ENCODE results near the gene OR6X1. TPM values are rescaled to one million over a fixed set of nuclear protein-coding genes. Genes with fewer than 3 reads are reported as not detected.

Gene OR6X1
- total and polyA plus RNA-seq, 2 of the 8 experiments (the other 6 are each of a cell fraction or from before 2014, with no cell fraction given), result not detected

DNA sequence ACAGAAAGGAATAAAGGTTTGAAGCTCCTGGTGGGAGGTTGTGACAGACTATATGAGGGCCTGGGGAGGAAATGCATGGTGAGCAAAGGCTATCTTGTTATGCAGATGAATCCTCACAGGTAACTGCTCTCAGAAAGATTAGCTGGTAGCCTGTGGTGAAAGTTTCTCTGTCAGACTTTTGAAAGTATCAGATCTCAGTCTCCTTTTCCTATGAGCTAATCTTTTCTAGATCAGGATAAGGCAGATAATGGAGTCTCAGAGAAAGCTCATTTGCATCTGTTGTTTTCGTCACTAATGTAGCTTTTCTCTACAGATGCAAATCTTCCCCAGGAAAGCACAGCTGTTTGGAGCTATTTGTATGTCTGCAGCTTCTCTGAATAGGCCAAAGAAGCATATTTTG, 21.0 kb upstream of the OR6X1 start (continued):
- TF ChIP-seq POLR2A (IDR thresholded peaks at IDR 0.05; ENCODE audit: control extremely low read depth in 1 of 2, low read depth in 2 of 2, low read length in 2 of 2), result no peak
- TF ChIP-seq ZNF274 (IDR thresholded peaks at IDR 0.05; ENCODE audit: borderline replicate concordance, extremely low read depth, low read length), result no peak
- TF ChIP-seq RAD21 (IDR thresholded peaks at IDR 0.05 in 1 of 2, conservative IDR thresholded peaks at IDR 0.05 in 1 of 2; ENCODE audit: low read depth in 2 of 2, low read length in 2 of 2), result no peak
- peak; percentile 36; the same call in 1 of the 2 replicates for TF ChIP-seq SP1 (IDR thresholded peaks at IDR 0.05; ENCODE audit: low read depth, low read length)
- TF ChIP-seq EGR1 (IDR thresholded peaks at IDR 0.05; ENCODE audit: borderline replicate concordance, low read depth, low read length), result no peak; the same call in 1 of the 2 replicates
- TF ChIP-seq CHD1 (IDR thresholded peaks at IDR 0.05; ENCODE audit: low read depth, low read length), result no peak
- no peak for TF ChIP-seq SAP30 (IDR thresholded peaks at IDR 0.05; ENCODE audit: insufficient read depth, insufficient replicate concordance, low read length)
- TF ChIP-seq SIN3A (conservative IDR thresholded peaks at IDR 0.05 in 1 of 2, IDR thresholded peaks at IDR 0.05 in 1 of 2; ENCODE audit: low read depth in 1 of 2, low read length in 2 of 2), result 0 out of 4 replicates have a peak, but pooled peaks have one; percentile 27 to 39
- TF ChIP-seq, protein P1, sequence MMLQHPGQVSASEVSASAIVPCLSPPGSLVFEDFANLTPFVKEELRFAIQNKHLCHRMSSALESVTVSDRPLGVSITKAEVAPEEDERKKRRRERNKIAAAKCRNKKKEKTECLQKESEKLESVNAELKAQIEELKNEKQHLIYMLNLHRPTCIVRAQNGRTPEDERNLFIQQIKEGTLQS (IDR thresholded peaks at IDR 0.05; ENCODE audit: insufficient read depth, low read depth, low read length), result no peak
- no peak for TF ChIP-seq RBBP5 (IDR thresholded peaks at IDR 0.05; ENCODE audit: borderline replicate concordance, low read depth, low read length)
- no peak for TF ChIP-seq KDM4A (IDR thresholded peaks at IDR 0.05; ENCODE audit: low read depth, low read length, severe bottlenecking)
- 0 out of 2 replicates have a peak, but pooled peaks have one; percentile 36 for TF ChIP-seq TCF12 (IDR thresholded peaks at IDR 0.05; ENCODE audit: low read depth, low read length)
- no peak for TF ChIP-seq SP2 (IDR thresholded peaks at IDR 0.05; ENCODE audit: low read length)
- no peak for TF ChIP-seq ASH2L (IDR thresholded peaks at IDR 0.05; ENCODE audit: low read length)
- TF ChIP-seq GTF2F1 (IDR thresholded peaks at IDR 0.05; ENCODE audit: borderline replicate concordance, low read depth, low read length), result no peak
- TF ChIP-seq BACH1 (IDR thresholded peaks at IDR 0.05; ENCODE audit: low read length), result no peak
- TF ChIP-seq CREB1 (IDR thresholded peaks at IDR 0.05), result peak; percentile 59; the same call in 1 of the 2 replicates
- TF ChIP-seq GABPA (IDR thresholded peaks at IDR 0.05; ENCODE audit: borderline replicate concordance, insufficient read depth, low read length), result no peak
- TF ChIP-seq BCL11A (IDR thresholded peaks at IDR 0.05; ENCODE audit: low read depth in 2 of 2, low read length in 2 of 2), result peak in 1 of 2 experiments; percentile 12
- TF ChIP-seq RXRA (IDR thresholded peaks at IDR 0.05; ENCODE audit: insufficient read depth, low read depth, low read length), result no peak
- peak in 1 of 2 experiments; percentile 71; a peak in 1 of 3 replicates for TF ChIP-seq EP300 (IDR thresholded peaks at IDR 0.05; ENCODE audit: borderline replicate concordance in 1 of 2, low read depth in 2 of 2, low read length in 2 of 2)
